Activated CD4-positive, CD25-positive, alpha-beta regulatory T cell treated with anti-CD3 and anti-CD28 coated beads, Interleukin-2, amount 50 U/mL, for 16 hours (primary cell): ENCODE results near the gene NADK2.

Experiments used
- DNase-seq: peaks from one replicate; pipeline ENCODE4 v3.0.0-alpha.2; 2020; ENCODE audit warnings: low read depth, low spot score

NADK2 gene

GRCh38 chr5:36162810-36163486, 78.8 kb downstream of the NADK2 start:
- no peak for DNase-seq

- no peak for DNase-seq
Measured at GRCh38 chr5:36161361-36161760, 80.4 kb downstream of the NADK2 start.

GRCh38 chr5:36160617-36161016, 81.1 kb downstream of the NADK2 start:
- DNase-seq = no peak

- no peak for DNase-seq
Measured at GRCh38 chr5:36158144-36158543, 83.6 kb downstream of the NADK2 start.

GRCh38 chr5:36156619-36157018, 85.1 kb downstream of the NADK2 start:
- no peak for DNase-seq

- DNase-seq = no peak
Measured at GRCh38 chr5:36156121-36156601, 85.6 kb downstream of the NADK2 start.

GRCh38 chr5:36155291-36155690, 86.4 kb downstream of the NADK2 start:
- no peak for DNase-seq

- no peak for DNase-seq
Measured at GRCh38 chr5:36153726-36154125, 88.0 kb downstream of the NADK2 start.

- no peak for DNase-seq
Measured at GRCh38 chr5:36153298-36153677, 88.4 kb downstream of the NADK2 start.

- no peak for DNase-seq
Measured at GRCh38 chr5:36152324-36153297, 89.1 kb downstream of the NADK2 start.

- peak; percentile 98 for DNase-seq
Measured at GRCh38 chr5:36151434-36152323, 90.0 kb downstream of the NADK2 start, which contains the start of the genes LMBRD2 and SKP2. TSS of gene LMBRD2 (minus strand) at chr5:36151887. CDS start at chr5:36143349, 8,538 bp downstream. TSS of gene SKP2 (plus strand) at chr5:36152111. CDS start at chr5:36152263, 152 bp downstream.

- DNase-seq = no peak
Measured at GRCh38 chr5:36150676-36151433, 90.9 kb downstream of the NADK2 start.

GRCh38 chr5:36147681-36148080, 94.0 kb downstream of the NADK2 start:
- DNase-seq = no peak

GRCh38 chr5:36146390-36146789, 95.3 kb downstream of the NADK2 start:
- DNase-seq = no peak

GRCh38 chr5:36145311-36145710, 96.4 kb downstream of the NADK2 start:
- DNase-seq = no peak
